C4-2B (cell line): ENCODE data around the gene ITGA3.
A peak's percentile ranks its signal among the peaks of the same experiment; 100 is the strongest.

ENCODE experiments used
- H3K27ac ChIP-seq: fragments of 450-650 bp; 2 replicates; pipeline ENCODE4 v1.5.1; 2017
- CTCF ChIP-seq: fragments of 450-650 bp; conservative IDR thresholded peaks from 2 replicates; pipeline ENCODE4 v1.5.1; 2017; ENCODE audit warnings: mild to moderate bottlenecking
- ZFX ChIP-seq: fragments of 450-650 bp; IDR thresholded peaks from 2 replicates; pipeline ENCODE4 v1.6.1; 2017

Gene ITGA3

DNA sequence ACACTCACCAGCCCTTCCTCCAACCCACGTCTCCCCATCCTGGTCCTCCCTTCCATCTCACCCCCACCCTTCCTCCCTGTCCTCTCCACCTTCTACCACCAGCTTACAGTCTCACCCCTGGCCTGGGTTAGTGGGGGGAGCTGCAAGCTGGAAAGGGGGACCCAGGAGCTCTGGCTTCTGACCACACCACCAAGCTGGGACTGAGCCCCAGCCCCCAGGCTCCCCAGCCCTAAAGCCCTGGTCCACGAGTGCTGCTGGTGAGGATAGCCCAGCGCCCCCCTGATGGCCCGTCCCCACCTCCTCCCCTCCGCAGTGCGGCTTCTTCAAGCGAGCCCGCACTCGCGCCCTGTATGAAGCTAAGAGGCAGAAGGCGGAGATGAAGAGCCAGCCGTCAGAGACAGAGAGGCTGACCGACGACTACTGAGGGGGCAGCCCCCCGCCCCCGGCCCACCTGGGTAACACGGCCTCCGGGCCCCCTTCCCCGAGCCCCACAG is 32.0 kb downstream of the ITGA3 start:
- H3K27ac ChIP-seq: no peak overlapping the region
- TF ChIP-seq ZFX (no peak), CTCF (peak; percentile 19; the same call in 1 of the 2 replicates)

DNA sequence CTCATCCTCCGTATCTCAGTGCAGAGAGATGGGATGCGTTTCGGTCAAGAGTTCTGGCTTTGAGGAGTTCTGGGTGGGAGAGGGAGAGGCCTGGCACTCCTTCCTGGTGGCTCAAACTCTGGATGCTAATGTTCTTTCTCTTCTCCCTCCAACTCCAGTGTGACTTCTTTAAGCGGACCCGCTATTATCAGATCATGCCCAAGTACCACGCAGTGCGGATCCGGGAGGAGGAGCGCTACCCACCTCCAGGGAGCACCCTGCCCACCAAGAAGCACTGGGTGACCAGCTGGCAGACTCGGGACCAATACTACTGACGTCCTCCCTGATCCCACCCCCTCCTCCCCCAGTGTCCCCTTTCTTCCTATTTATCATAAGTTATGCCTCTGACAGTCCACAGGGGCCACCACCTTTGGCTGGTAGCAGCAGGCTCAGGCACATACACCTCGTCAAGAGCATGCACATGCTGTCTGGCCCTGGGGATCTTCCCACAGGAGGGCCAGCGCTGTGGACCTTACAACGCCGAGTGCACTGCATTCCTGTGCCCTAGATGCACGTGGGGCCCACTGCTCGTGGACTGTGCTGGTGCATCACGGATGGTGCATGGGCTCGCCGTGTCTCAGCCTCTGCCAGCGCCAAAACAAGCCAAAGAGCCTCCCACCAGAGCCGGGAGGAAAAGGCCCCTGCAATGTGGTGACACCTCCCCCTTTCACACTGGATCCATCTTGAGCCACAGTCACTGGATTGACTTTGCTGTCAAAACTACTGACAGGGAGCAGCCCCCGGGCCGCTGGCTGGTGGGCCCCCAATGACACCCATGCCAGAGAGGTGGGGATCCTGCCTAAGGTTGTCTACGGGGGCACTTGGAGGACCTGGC is 33.3 kb downstream of the ITGA3 start:
- TF ChIP-seq CTCF (no peak), ZFX (no peak)
- no peak overlapping the region for H3K27ac ChIP-seq

DNA sequence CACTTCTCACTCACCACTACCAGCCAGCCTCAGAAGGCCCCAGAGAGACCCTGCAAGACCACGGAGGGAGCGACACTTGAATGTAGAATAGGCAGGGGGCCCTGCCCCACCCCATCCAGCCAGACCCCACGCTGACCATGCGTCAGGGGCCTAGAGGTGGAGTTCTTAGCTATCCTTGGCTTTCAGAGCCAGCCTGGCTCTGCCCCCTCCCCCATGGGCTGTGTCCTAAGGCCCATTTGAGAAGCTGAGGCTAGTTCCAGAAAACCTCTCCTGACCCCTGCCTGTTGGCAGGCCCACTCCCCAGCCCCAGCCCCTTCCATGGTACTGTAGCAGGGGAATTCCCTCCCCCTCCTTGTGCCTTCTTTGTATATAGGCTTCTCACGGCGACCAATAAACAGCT is 34.2 kb downstream of the ITGA3 start:
- TF ChIP-seq ZFX: no peak
- no peak for TF ChIP-seq CTCF
- no peak overlapping the region for H3K27ac ChIP-seq

DNA sequence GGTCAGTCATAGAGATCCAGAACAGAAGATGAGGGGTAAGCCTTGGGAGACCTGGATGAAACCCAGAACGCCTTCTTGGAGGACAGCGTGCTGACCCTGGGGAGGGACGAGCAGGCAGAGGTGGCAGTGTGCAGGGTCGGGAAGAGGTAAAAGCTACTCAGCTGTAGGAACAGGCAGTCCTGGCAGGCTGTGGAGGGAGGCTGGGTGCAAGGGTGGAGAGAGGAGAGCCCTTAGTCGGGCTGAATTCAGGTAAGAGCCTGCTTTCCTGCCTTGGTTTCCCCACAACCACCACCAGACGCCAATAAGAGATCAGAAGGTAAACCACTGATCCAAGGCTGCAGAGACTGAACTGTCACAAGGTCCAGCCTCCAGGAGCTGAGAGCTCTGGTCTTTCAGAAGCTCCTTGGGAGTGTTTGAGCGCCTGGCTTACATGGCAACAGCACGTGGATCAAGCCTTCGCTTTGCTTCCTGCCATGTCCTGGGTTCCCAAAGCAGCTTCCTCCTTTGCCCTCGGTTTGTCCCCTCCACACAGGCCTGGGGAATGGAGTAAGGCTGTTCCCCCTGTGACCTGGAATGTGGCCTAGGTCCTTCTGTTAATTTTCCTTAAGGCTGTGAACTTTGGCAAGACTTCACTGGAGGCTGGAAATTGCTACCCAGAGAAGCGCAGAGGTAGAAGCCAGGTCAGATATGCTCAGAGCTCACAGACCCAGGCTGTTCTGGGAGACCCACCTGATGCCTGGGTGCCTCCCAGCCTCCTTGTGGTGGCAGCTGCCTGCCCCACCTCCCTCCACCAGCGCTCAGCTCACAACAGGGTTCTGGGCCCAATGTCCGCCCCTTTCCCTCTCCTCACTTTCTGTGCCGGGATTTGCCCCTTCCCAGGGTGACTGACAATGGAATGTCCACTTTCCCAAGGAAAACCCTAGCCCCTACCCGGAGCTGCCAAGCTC is 35.3 kb downstream of the ITGA3 start:
- no peak for TF ChIP-seq ZFX
- TF ChIP-seq CTCF: no peak

DNA sequence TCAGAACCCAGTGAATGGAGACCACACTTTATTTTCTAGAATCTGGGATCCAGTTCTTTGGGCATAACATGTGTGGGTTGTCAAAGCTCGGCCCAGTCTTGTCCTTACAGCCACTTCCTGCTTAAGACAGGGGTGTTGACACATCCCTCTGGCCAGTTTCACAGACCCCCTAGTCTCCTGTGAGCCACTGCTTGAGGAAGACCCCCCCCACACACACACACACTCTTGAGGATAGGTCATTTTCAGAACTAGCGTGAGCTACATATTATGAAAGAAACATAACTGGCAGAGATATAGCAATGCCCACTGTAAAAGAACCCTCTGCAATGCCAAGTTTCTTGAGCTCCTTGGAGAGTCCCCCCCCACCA is 36.0 kb downstream of the ITGA3 start:
- TF ChIP-seq ZFX (no peak), CTCF (no peak)
- H3K27ac ChIP-seq: no peak overlapping the region

More for the DNA sequence above, 35.3 kb downstream of the ITGA3 start:
- H3K27ac ChIP-seq: no peak overlapping the region

GRCh38 chr17:50093246-50093645 is 37.3 kb downstream of the ITGA3 start:
- no peak overlapping the region for H3K27ac ChIP-seq
- TF ChIP-seq CTCF: no peak
- no peak for TF ChIP-seq ZFX

- no peak for TF ChIP-seq ZFX
- TF ChIP-seq CTCF: no peak
- H3K27ac ChIP-seq: no peak overlapping the region
Observed at GRCh38 chr17:50093807-50094206, 37.9 kb downstream of the ITGA3 start.
